HK-2 (cell line): ENCODE data around the gene SNX15.

Experiments
- DNase-seq: peaks from one replicate; pipeline ENCODE4 v3.0.0-alpha.2; 2018; ENCODE audit not compliant: unreplicated experiment

SNX15 gene

GRCh38 chr11:65084598-65085375, 57.5 kb downstream of the SNX15 start:
- no peak for DNase-seq

GRCh38 chr11:65085446-65085845, 58.2 kb downstream of the SNX15 start:
- DNase-seq: no peak

- no peak for DNase-seq
These were observed 59.6 kb downstream of the SNX15 start for GRCh38 chr11:65086809-65087208.

- no peak for DNase-seq
These were observed 60.0 kb downstream of the SNX15 start for GRCh38 chr11:65087216-65087615.

- no peak for DNase-seq
These were observed 60.6 kb downstream of the SNX15 start for GRCh38 chr11:65087827-65088226.

- no peak for DNase-seq
These were observed 62.4 kb downstream of the SNX15 start for GRCh38 chr11:65089621-65090020.
